Measurements from ENCODE around the gene POLD3.

DNA sequence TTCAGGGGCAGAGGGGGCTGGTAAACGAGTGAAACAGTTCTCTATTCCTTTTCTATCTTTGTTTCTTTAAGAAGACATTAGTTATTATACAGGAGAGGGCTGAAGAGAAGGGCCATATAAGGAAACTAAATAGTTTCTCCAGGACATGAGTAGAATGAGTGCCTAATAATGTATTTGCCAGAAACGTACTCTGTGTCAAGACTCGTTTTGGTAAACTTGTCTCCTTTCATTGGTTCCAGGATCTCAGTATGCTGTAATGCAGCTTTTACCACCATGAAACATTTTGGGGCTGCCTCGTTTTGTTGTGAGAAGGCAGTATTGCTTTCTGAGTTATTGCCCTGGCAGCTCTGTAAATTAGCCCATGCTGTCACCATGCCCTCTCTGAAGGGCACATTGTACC lies 51.7 kb downstream of the POLD3 start:
- TF ChIP-seq, protein P1, sequence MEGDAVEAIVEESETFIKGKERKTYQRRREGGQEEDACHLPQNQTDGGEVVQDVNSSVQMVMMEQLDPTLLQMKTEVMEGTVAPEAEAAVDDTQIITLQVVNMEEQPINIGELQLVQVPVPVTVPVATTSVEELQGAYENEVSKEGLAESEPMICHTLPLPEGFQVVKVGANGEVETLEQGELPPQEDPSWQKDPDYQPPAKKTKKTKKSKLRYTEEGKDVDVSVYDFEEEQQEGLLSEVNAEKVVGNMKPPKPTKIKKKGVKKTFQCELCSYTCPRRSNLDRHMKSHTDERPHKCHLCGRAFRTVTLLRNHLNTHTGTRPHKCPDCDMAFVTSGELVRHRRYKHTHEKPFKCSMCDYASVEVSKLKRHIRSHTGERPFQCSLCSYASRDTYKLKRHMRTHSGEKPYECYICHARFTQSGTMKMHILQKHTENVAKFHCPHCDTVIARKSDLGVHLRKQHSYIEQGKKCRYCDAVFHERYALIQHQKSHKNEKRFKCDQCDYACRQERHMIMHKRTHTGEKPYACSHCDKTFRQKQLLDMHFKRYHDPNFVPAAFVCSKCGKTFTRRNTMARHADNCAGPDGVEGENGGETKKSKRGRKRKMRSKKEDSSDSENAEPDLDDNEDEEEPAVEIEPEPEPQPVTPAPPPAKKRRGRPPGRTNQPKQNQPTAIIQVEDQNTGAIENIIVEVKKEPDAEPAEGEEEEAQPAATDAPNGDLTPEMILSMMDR (IDR thresholded peaks at IDR 0.05; ENCODE audit: low read depth, low read length) = no peak
- no peak for TF ChIP-seq EZH2phosphoT487 (IDR thresholded peaks at IDR 0.05; ENCODE audit: low read depth)
